Cardiac muscle cell (in vitro differentiated cells and primary cell): ENCODE measurements around the gene DLG4. TPM values are rescaled to one million over a fixed set of nuclear protein-coding genes. Genes with fewer than 3 reads are reported as not detected.
A peak's percentile ranks its signal among the peaks of the same experiment; 100 is the strongest.

Experiments
- DNase-seq, 2 donors: peaks; one replicate each; pipeline versions ENCODE4 v3.0.0 to v3.0.0-alpha.2; 2010 to 2017; ENCODE audit warnings: low read depth in 1 of 2, low spot score in 1 of 2
- H3K27ac ChIP-seq: fragments of 200-600 bp; sonication (generic); 2 replicates; pipeline ENCODE4 v1.5.1; 2016
- H3K27me3 ChIP-seq: fragments of 200-600 bp; sonication (generic); 2 replicates; pipeline ENCODE4 v1.6.0; 2016; ENCODE audit warnings: control low read depth
- H3K36me3 ChIP-seq: fragments of 200-600 bp; sonication (generic); 2 replicates; pipeline ENCODE4 v1.5.1; 2016; ENCODE audit warnings: control low read depth
- H3K4me1 ChIP-seq: fragments of 200-600 bp; sonication (generic); 2 replicates; pipeline ENCODE4 v1.8.1; 2017; ENCODE audit warnings: low read depth, mild to moderate bottlenecking, mixed run types
- H3K4me3 ChIP-seq: fragments of 200-600 bp; sonication (generic); 2 replicates; pipeline ENCODE4 v1.5.1; 2016; ENCODE audit warnings: mild to moderate bottlenecking
- H3K9me3 ChIP-seq: fragments of 200-600 bp; sonication (generic); 2 replicates; pipeline ENCODE4 v1.5.1; 2017; ENCODE audit warnings: low read depth, mild to moderate bottlenecking, control low read depth
- CTCF ChIP-seq: IDR thresholded peaks from 2 replicates; pipeline ENCODE4 v1.5.1; 2012; ENCODE audit warnings: low read depth, mild to moderate bottlenecking, low read length
- polyA plus RNA-seq: library from polyadenylated mRNA; unstranded; fragments of >200 nt; fragmentation: Nextera tagmentation; extraction: Ambion mirVana; gene quantifications from 2 replicates; pipeline ENCODE4 v1.2.1, GENCODE V29; 2016
- total RNA-seq: library from RNA; depleted of rRNA; stranded (reverse); fragments of >200 nt; gene quantifications from 2 replicates; pipeline ENCODE4 v1.2.3, GENCODE V29; 2016

DLG4 gene
- total and polyA plus RNA-seq, 2 experiments from 2014 or later = 6.8 to 40.6 TPM

- H3K9me3 ChIP-seq = no peaks in the 10 kb centered on the region
- peak; percentile 99 to 100 for DNase-seq
- TF ChIP-seq CTCF = no peak
- H3K4me3 ChIP-seq = peak within 1 kb of the TSS; percentile 96
- peak within 1 kb of the TSS; percentile 83 for H3K27ac ChIP-seq
- H3K36me3 ChIP-seq = peaks cover 9% of the 10 kb centered on the region
- H3K27me3 ChIP-seq = no peaks in the 10 kb centered on the region
- peaks cover 23% of the 10 kb centered on the region for H3K4me1 ChIP-seq
These were observed 19.7 kb upstream of the DLG4 start, which contains the start of gene PHF23 for GRCh38 chr17:7239091-7240027. Gene PHF23 (minus strand): TSS chr17:7239457. CDS start chr17:7239279, 178 bp downstream.

GRCh38 chr17:7238420-7239090 is 18.9 kb upstream of the DLG4 start:
- TF ChIP-seq CTCF = no peak
- Histone ChIP-seq H3K4me1 (peaks cover 23% of the 10 kb centered on the region), H3K36me3 (peaks cover 6% of the 10 kb centered on the region), H3K27me3 (no peaks in the 10 kb centered on the region), H3K4me3 (peak overlapping the region; percentile 96), H3K27ac (peak overlapping the region; percentile 83), H3K9me3 (no peaks in the 10 kb centered on the region)
- DNase-seq = peak; percentile 39 to 46

- Histone ChIP-seq H3K4me3 (peak overlapping the region; percentile 96), H3K27me3 (no peaks in the 10 kb centered on the region), H3K9me3 (no peaks in the 10 kb centered on the region), H3K27ac (peak overlapping the region; percentile 83), H3K36me3 (peaks cover 6% of the 10 kb centered on the region), H3K4me1 (peaks cover 24% of the 10 kb centered on the region)
- no peak for TF ChIP-seq CTCF
- peak; percentile 77 to 80 for DNase-seq
These were observed 18.3 kb upstream of the DLG4 start for GRCh38 chr17:7237761-7238419.

- H3K9me3 ChIP-seq = no peaks in the 10 kb centered on the region
- DNase-seq = no peak
- no peaks in the 10 kb centered on the region for H3K27me3 ChIP-seq
- H3K27ac ChIP-seq = peak overlapping the region; percentile 83
- no peak for TF ChIP-seq CTCF
- peaks cover 24% of the 10 kb centered on the region for H3K4me1 ChIP-seq
- H3K36me3 ChIP-seq = peaks cover 6% of the 10 kb centered on the region
- H3K4me3 ChIP-seq = peak overlapping the region; percentile 96
These were observed 17.7 kb upstream of the DLG4 start for GRCh38 chr17:7237266-7237760.

- no peak for DNase-seq
- Histone ChIP-seq H3K36me3 (peaks cover 6% of the 10 kb centered on the region), H3K27ac (peak overlapping the region; percentile 83), H3K4me1 (peaks cover 24% of the 10 kb centered on the region), H3K4me3 (no peak overlapping the region), H3K27me3 (no peaks in the 10 kb centered on the region), H3K9me3 (no peaks in the 10 kb centered on the region)
- TF ChIP-seq CTCF = no peak
These were observed 17.2 kb upstream of the DLG4 start for GRCh38 chr17:7236808-7237207.
